ENCODE data around the gene KLHL12.

- TF ChIP-seq HDGF (IDR thresholded peaks at IDR 0.05) (no peak), CTCF (IDR thresholded peaks at IDR 0.05 in 2 of 3, conservative IDR thresholded peaks at IDR 0.05 in 1 of 3; ENCODE audit: control insufficient read depth in 2 of 3, extremely low read depth in 1 of 3, insufficient read depth in 1 of 3, low read depth in 3 of 3, low read length in 3 of 3) (no peak), CHD2 (IDR thresholded peaks at IDR 0.05; ENCODE audit: borderline replicate concordance, low read depth, low read length) (no peak)
Observed at GRCh38 chr1:202862679-202863560, 64.1 kb downstream of the KLHL12 start.
